ENCODE measurements around the gene SPRR3.

- TF ChIP-seq, protein P1, sequence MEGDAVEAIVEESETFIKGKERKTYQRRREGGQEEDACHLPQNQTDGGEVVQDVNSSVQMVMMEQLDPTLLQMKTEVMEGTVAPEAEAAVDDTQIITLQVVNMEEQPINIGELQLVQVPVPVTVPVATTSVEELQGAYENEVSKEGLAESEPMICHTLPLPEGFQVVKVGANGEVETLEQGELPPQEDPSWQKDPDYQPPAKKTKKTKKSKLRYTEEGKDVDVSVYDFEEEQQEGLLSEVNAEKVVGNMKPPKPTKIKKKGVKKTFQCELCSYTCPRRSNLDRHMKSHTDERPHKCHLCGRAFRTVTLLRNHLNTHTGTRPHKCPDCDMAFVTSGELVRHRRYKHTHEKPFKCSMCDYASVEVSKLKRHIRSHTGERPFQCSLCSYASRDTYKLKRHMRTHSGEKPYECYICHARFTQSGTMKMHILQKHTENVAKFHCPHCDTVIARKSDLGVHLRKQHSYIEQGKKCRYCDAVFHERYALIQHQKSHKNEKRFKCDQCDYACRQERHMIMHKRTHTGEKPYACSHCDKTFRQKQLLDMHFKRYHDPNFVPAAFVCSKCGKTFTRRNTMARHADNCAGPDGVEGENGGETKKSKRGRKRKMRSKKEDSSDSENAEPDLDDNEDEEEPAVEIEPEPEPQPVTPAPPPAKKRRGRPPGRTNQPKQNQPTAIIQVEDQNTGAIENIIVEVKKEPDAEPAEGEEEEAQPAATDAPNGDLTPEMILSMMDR (conservative IDR thresholded peaks at IDR 0.05 in 1 of 2, IDR thresholded peaks at IDR 0.05 in 1 of 2; ENCODE audit: extremely low read depth in 1 of 2, insufficient read depth in 1 of 2, low read depth in 1 of 2, low read length in 2 of 2) = no peak
- no peak for TF ChIP-seq EZH2 (IDR thresholded peaks at IDR 0.05; ENCODE audit: borderline replicate concordance, low read length)
Measured at GRCh38 chr1:152981146-152981871, 20.2 kb upstream of the SPRR3 start.

Measured in mammary epithelial cell (primary cell).